ENCODE data around the gene NUMBL. TPM values are rescaled to one million over a fixed set of nuclear protein-coding genes. Genes with fewer than 3 reads are reported as not detected.

Gene NUMBL
- total RNA-seq, 1 donor from 2014 or later, result 17.6 TPM

DNA sequence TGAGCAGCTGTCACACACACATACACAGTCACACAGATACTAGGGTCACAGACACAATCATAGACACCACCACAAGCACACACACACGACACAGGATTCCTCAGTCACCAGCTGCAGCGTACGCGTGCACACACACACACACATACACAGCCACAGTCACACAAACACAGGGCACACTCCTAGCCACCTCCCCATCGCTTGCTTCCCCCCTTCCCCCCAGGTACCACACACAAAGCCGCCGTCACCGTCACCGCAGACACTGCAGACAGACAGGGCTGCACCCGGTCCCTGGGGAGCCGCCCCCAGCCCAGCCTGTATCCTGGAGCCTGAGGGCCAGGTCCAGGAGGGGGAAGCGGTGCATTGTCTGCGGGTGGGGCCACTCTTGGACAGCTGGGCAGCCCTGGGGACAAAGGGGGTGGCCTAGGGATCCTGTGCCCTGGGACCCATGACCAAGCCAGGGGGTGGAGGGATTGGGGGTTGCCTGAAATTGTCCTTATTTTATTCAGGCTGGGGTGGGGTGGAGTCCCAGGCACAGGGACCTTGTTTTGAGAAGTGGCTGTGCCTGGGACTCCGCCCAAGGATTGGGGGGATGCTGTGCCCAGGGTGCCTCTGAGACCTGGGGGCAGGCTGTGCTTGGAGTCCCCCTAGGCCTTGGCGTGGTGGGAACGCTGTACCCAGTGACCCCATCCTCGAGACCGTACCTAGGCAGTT is 957 bp downstream of the NUMBL start:
- no peak for DNase-seq

DNA sequence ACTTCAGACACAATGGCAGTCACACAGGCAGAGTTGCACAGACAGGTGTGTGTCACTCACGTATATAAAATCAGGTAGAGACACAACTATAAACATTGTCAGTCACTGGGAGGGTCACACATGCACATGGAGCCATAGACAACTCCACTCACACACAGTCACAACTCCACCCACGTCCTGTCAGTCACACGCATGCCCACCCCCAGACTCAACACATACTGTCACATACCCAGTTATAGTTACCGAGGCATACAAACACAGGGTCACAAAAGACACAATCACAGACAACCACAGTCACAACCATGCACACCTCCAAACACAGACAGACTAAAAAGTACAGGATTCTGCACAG is 1.5 kb downstream of the NUMBL start:
- peak; percentile 27 for DNase-seq

GRCh38 chr19:40688309-40688708 is 2.1 kb downstream of the NUMBL start:
- no peak for DNase-seq

DNA sequence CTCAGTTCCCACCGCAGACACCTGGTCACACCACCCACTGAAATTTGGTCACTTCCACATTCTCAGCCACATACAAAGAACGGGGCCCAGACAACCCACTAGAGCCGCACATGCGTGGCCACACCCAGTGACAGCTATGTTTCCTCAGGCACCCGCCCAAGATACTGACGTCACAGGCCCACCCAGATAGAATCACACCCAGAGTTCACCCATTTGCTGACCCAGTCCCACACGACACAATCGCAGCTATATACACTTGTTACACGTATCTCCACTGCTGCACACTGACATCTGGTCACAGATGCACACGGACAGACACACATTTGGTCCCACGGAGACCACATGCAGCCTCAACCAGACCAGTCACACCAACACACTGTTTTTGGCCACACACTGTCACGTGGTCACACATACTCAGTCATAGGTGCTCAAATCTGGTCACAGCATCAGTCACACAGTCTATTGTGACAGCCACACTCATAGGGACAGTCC is 2.9 kb downstream of the NUMBL start:
- DNase-seq, result peak; percentile 85

- no peak for DNase-seq
Observed at GRCh38 chr19:40686882-40687524, 3.4 kb downstream of the NUMBL start.

DNA sequence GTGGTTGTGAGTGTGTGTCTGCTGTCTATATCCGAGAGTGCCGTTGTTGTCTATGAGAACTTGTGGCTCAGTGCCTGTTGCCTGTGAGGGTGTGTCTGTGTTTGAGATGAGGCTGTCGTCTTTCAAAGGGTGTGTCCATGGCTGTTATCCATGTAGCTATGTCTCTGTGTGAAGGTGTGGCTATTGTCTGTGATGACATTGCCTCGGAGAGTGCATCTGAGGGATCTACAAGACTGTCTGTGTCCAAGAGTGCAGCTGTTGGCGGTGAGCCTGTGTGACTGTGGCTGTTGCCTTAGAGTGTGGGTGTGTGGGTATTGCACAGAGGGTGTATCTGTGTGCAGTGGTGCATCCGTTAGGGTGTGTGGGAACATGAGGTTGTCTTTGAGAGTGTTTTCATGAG is 4.9 kb downstream of the NUMBL start:
- DNase-seq, result no peak

- no peak for DNase-seq
Observed at GRCh38 chr19:40685016-40685526, 5.4 kb downstream of the NUMBL start.

DNA sequence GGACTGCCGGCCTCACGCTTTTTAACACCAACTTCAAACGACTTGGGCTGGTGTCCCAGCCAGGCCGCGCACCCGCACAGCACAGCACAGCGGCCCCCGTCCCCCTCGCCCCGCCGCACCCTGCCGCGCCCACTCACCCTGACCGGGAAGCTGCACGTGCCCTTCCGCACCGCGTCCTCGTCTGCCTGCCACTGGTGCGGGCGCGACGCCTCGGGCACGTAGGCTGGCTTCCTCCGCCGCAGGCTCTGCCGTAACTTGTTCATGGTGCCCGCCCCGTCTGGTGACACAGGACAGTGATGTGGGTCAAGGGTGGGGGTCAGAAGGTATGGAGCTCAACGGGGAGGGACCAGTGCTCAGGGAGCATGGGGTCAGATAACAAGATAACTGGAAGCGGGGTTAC is 6.2 kb downstream of the NUMBL start:
- no peak for DNase-seq

GRCh38 chr19:40683437-40683836 is 7.0 kb downstream of the NUMBL start:
- no peak for DNase-seq

DNA sequence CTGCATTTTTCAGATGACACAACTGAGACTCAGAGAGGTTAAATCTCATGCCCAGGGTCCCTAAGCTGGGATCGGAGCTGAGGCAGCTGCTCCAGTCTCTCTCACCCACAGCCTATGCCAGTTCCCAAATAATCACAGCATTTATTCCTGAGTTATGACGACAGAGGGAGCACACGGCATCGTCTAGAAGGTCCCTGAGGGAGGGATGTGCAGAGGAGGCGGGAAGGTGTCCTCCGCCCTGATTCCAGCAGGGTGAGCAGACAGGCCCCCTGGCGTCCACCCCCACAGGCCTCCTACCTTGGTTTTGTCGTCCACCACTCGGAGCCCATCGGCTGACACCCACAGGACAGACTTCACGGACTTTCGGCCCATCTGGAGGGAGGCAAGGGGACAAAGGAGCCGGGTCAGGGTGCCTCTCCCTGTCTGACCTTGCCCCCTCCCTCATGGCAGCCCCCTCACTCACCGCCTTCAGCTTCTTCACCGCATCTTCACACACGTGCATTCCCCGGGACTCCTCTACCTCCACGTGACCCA is 8.0 kb downstream of the NUMBL start:
- no peak for DNase-seq

- no peak for DNase-seq
Observed at GRCh38 chr19:40681039-40681438, 9.4 kb downstream of the NUMBL start.

DNA sequence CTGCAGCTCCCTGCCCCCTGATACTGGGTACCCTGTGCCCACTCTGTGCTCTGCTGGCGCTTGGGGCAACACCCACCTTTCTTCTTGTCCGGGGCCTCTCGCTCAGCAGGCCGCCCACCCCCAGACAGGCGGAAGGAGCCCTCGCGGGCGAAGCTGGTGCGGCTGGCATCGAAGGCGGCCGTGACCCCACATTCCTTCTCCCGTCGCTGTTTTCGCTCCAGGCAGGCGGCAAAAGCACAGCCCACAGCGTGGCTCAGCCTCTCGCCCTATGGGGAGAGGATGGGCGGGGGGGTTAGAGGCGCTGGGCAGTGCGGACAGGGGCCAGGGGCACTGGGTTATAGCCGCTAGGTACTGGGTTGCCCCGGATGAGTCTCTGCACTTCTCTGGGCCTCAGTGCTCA is 13.3 kb downstream of the NUMBL start:
- no peak for DNase-seq

GRCh38 chr19:40674291-40674690 is 16.2 kb downstream of the NUMBL start:
- DNase-seq, result no peak

GRCh38 chr19:40673397-40673796 is 17.1 kb downstream of the NUMBL start:
- no peak for DNase-seq

DNA sequence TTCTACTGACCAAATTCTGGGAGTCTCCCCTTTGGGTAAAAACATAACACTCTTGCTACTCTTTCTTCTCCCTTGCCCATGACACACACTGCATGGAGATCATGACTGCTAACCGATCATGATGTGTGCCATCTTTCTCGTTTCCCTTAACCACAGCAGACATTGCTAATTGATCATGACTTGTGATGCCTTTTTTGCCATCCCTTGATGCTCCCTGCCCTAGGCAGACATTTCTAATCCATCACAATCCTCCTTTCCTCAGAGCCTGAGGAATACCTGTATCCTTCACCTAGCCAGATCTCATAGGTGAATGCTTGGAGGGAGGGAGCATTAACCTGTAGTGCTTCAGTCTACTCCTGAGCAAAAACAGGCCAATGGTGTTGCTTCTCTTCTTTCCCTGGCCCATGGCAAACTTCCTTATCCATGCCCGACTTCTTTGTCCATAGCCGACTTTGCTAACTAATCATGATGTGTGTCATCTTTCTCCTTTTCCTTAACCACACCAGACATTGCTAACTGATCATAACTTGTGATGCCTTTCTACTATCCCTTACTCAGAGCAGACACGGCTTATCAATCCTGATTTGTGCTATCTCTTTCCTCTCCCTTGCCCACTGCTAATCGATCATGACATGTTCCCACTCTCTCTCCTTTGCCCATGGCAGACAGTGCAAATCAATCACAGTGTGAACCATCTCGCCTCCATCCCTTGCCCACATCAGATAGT is 17.7 kb downstream of the NUMBL start:
- no peak for DNase-seq

DNA sequence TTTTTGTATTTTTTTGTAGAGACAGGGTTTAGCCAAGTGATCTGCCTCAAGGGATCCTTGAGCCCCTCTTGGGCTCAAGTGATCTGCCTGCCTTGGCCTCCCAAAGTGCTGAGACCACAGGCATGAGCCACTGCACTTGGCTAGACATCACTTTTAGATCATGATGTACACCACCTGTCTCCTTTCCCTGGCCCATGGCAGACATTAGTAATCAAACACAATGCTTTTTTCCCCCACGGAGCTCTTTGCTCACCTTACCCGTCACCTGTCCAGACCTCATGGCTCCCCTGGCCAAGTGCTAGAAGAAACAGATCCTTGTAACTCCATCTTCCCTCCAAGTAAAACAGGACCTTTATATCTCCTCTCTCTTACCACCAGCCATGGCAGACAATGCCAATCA is 18.4 kb downstream of the NUMBL start:
- no peak for DNase-seq

DNA sequence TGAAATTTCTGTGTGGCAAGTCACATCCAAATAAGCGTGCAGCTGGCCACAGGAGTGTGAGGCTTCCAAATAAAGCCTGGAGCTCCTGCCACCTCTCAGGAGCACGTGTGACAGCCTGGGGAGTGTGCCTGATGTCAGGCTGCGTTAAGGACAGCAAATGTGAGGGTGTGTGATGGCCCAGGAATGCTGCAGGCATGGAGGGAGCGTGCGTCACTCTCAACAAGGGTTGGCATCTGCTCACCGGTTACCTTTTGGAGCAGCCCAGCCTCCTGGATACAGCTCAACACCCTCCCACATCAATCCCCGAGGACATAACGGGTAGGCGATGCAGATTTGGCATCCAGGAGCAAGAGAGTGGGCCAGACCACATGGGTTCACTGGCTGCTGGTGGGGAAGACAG is 19.0 kb downstream of the NUMBL start:
- no peak for DNase-seq

GRCh38 chr19:40668991-40669614 is 21.3 kb downstream of the NUMBL start:
- DNase-seq, result no peak

DNA sequence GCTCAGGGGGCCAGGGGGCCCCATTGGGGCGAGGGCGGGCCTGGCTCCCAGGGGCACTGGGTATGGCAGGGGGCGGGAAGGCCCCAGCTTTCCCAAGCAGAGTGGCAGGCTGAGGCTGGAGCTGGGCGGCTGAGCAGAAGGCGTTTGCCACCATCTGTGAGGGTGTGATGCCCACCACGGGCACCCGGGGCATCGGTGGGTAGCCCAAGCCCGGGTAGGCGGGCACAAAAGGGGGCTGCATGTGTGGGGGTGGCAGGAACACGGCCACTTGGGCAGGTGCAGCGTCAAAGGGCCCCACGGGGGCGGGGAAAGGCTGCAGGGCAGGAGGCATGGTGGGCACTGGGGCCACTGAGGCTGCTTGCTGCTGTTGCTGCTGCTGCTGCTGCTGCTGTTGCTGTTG is 22.8 kb downstream of the NUMBL start:
- no peak for DNase-seq

DNA sequence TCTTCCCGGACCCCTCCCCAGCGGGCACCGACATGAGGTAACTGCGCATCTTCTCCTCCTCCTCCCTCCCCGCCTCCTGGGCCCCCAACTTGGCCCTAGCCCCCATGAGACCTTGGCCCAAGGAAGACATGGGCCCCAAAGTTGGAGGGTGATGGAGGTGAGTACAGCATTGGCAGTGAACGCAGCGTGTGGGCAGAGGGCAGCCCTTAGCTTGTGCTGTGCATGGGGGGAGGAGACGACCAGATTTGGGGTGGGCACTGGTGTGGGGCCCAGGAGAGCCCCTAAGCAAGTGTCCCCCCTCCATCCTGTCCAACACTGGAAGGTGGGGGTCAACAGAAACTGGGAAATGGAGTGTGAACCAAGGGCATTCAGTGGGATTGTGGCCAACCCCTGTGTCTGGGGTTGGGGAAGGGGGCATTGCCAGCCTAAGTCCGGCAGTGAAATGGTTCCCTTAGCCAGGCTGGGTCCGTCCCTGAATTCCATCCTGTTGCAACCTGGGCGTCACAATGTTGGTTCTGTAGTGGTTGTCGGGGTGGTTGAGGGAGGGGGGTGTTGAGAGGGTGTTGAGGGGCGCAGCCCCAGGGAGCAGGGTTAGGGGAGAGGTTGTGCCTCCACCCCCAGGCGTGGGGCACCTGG is 23.5 kb downstream of the NUMBL start:
- DNase-seq, result no peak

DNA sequence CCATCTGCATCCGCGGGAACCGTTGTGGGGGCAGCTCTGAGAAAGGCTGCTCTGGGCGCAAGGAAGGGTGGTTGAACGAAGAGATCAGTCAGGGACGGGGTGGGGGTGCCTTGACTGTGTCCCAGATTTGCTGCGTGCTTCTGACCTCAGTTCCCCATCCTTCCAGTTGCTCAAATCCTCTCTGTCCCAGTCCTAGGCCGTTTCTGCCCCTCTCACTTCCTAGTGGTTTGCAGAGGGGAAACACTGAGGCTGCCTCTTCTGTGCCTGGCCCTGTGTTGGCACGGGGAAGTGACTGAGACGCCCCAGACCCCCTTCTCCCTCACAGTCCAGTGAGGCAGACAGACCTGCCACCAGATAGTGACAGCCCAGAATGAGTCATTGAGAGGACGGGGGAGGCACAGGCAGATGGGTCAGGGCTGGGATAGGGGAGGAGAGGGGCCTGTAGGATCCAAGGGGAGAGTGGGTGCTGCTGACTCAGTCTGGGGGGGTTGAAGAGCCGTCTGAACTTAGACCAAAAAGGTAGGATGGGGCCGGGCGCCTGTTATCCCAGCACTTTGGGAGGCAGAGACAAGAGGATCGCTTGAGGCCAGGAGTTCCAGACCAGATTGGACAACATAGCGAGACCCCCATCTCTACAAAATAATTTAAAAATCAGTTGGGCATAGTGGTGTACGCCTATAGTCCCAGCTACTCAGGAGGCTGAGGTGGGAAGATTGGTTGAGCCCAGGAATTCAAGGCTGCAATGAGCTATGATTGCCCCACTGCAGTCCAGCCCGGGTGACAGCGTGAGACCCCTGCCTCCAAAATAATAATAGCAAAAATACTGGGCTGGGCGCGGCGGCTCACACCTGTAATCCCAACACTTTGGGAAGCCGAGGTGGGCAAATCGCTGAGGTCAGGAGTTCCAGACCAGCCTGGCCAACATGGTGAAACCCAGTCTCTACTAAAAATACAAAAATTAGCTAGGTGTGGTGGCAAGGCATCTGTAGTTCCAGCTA is 26.5 kb downstream of the NUMBL start:
- peak; percentile 58 for DNase-seq

All from skin of body (tissue), 2 donors.